ENCODE measurements around the gene FARS2.

The FARS2 gene

GRCh38 chr6:5552243-5552642 lies 290.9 kb downstream of the FARS2 start:
- Histone ChIP-seq H3K4me1 (ENCODE audit: control insufficient read depth in 1 of 2, insufficient read depth in 1 of 2, low read depth in 1 of 2, low read length in 1 of 2) (no peaks in the 10 kb centered on the region), H3K27ac (no peak overlapping the region), H3K9me3 (no peaks in the 10 kb centered on the region), H3K36me3 (no peaks in the 10 kb centered on the region), H3K4me3 (ENCODE audit: low read depth in 1 of 2, low read length in 1 of 2) (no peak overlapping the region), H3K27me3 (no peaks in the 10 kb centered on the region)
- TF ChIP-seq CTCF (IDR thresholded peaks at IDR 0.05), result no peak

GRCh38 chr6:5553767-5554166 lies 292.5 kb downstream of the FARS2 start:
- Histone ChIP-seq H3K4me1 (ENCODE audit: control insufficient read depth in 1 of 2, insufficient read depth in 1 of 2, low read depth in 1 of 2, low read length in 1 of 2) (no peaks in the 10 kb centered on the region), H3K27ac (no peak overlapping the region), H3K27me3 (no peaks in the 10 kb centered on the region), H3K9me3 (no peaks in the 10 kb centered on the region), H3K4me3 (ENCODE audit: low read depth in 1 of 2, low read length in 1 of 2) (no peak overlapping the region), H3K36me3 (no peaks in the 10 kb centered on the region)
- TF ChIP-seq CTCF (IDR thresholded peaks at IDR 0.05), result no peak

- H3K36me3 ChIP-seq, result no peaks in the 10 kb centered on the region
Measured at GRCh38 chr6:5554226-5554625, 292.9 kb downstream of the FARS2 start.

GRCh38 chr6:5556011-5556410 lies 294.7 kb downstream of the FARS2 start:
- H3K4me1 ChIP-seq (ENCODE audit: control insufficient read depth in 1 of 2, insufficient read depth in 1 of 2, low read depth in 1 of 2, low read length in 1 of 2), result no peaks in the 10 kb centered on the region
- H3K27me3 ChIP-seq, result no peaks in the 10 kb centered on the region
- H3K9me3 ChIP-seq, result no peaks in the 10 kb centered on the region
- H3K4me3 ChIP-seq (ENCODE audit: low read depth in 1 of 2, low read length in 1 of 2), result no peak overlapping the region
- no peaks in the 10 kb centered on the region for H3K36me3 ChIP-seq
- no peak for TF ChIP-seq CTCF (IDR thresholded peaks at IDR 0.05)
- H3K27ac ChIP-seq, result no peak overlapping the region

More at GRCh38 chr6:5554226-5554625, 292.9 kb downstream of the FARS2 start:
- H3K4me3 ChIP-seq (ENCODE audit: low read depth in 1 of 2, low read length in 1 of 2), result no peak overlapping the region
- no peaks in the 10 kb centered on the region for H3K4me1 ChIP-seq (ENCODE audit: control insufficient read depth in 1 of 2, insufficient read depth in 1 of 2, low read depth in 1 of 2, low read length in 1 of 2)
- H3K27ac ChIP-seq, result no peak overlapping the region
- TF ChIP-seq CTCF (IDR thresholded peaks at IDR 0.05), result no peak
- H3K9me3 ChIP-seq, result no peaks in the 10 kb centered on the region
- H3K27me3 ChIP-seq, result no peaks in the 10 kb centered on the region

GRCh38 chr6:5557506-5557905 lies 296.2 kb downstream of the FARS2 start:
- TF ChIP-seq CTCF (IDR thresholded peaks at IDR 0.05), result no peak
- no peaks in the 10 kb centered on the region for H3K36me3 ChIP-seq
- H3K4me1 ChIP-seq (ENCODE audit: control insufficient read depth in 1 of 2, insufficient read depth in 1 of 2, low read depth in 1 of 2, low read length in 1 of 2), result no peaks in the 10 kb centered on the region
- H3K27me3 ChIP-seq, result no peaks in the 10 kb centered on the region
- H3K9me3 ChIP-seq, result no peaks in the 10 kb centered on the region
- no peak overlapping the region for H3K27ac ChIP-seq
- H3K4me3 ChIP-seq (ENCODE audit: low read depth in 1 of 2, low read length in 1 of 2), result no peak overlapping the region

GRCh38 chr6:5559651-5560050 lies 298.3 kb downstream of the FARS2 start:
- Histone ChIP-seq H3K27ac (no peak overlapping the region), H3K4me1 (ENCODE audit: control insufficient read depth in 1 of 2, insufficient read depth in 1 of 2, low read depth in 1 of 2, low read length in 1 of 2) (no peaks in the 10 kb centered on the region), H3K9me3 (no peaks in the 10 kb centered on the region), H3K36me3 (no peaks in the 10 kb centered on the region), H3K27me3 (no peaks in the 10 kb centered on the region), H3K4me3 (ENCODE audit: low read depth in 1 of 2, low read length in 1 of 2) (no peak overlapping the region)
- no peak for TF ChIP-seq CTCF (IDR thresholded peaks at IDR 0.05)

Data from neutrophil (primary cell).